MCF 10A (cell line): ENCODE data around the gene MYH10. TPM values are rescaled to one million over a fixed set of nuclear protein-coding genes. Genes with fewer than 3 reads are reported as not detected.

Source experiments
- BruUV-seq: library from RNA; stranded (reverse); fragments of 400-500 nt; replicated peaks from 2 replicates; lab custom pipeline; 2021; lab: Mats Ljungman, UMichigan
- CTCF ChIA-PET: fragments of 300-600 bp; sonication (Branson Sonifier 250); formaldehyde crosslinking; extraction: SDS; loops from one replicate; lab custom pipeline; 2021; ENCODE audit warnings: antibody characterized with exemption, inconsistent platforms; lab: Yijun Ruan, JAX
- POLR2A ChIA-PET: fragments of 300-600, 350-650 bp; sonication (Branson Sonifier 250); formaldehyde crosslinking; extraction: SDS; loops from one replicate; lab custom pipeline; 2020; ENCODE audit warnings: antibody characterized with exemption, inconsistent platforms; lab: Yijun Ruan, JAX
- DNase-seq: peaks from one replicate; pipeline ENCODE4 v3.0.0-alpha.2; 2018; ENCODE audit not compliant: unreplicated experiment
- H3K27ac Mint-ChIP-seq: one replicate; pipeline ENCODE4 v1.8.0; 2022; ENCODE audit warnings: mild to moderate bottlenecking, low read depth, mixed read lengths; ENCODE audit not compliant: unreplicated experiment
- H3K27me3 Mint-ChIP-seq: one replicate; pipeline ENCODE4 v1.8.0; 2022; ENCODE audit warnings: mixed read lengths; ENCODE audit not compliant: insufficient read depth, unreplicated experiment
- H3K36me3 Mint-ChIP-seq: one replicate; pipeline ENCODE4 v1.8.0; 2022; ENCODE audit warnings: mild to moderate bottlenecking, moderate library complexity, mixed read lengths; ENCODE audit not compliant: insufficient read depth, unreplicated experiment
- H3K4me1 Mint-ChIP-seq: one replicate; pipeline ENCODE4 v1.8.0; 2022; ENCODE audit warnings: mixed read lengths; ENCODE audit not compliant: insufficient read depth, unreplicated experiment
- H3K4me3 Mint-ChIP-seq: one replicate; pipeline ENCODE4 v1.8.0; 2022; ENCODE audit warnings: mild to moderate bottlenecking, moderate library complexity, mixed read lengths; ENCODE audit not compliant: unreplicated experiment
- H3K9me3 Mint-ChIP-seq: one replicate; pipeline ENCODE4 v1.8.0; 2022; ENCODE audit warnings: mixed read lengths; ENCODE audit not compliant: unreplicated experiment
- intact Hi-C: fragments of 100-400 bp; cut with micrococcal nuclease; formaldehyde crosslinking; loops from 2 replicates; pipeline ENCODE4 v1.14.1; 2022
- total RNA-seq: library from RNA; stranded (reverse); gene quantifications from 2 replicates; pipeline ENCODE4 v1.2.3, GENCODE V29; 2022
- TF ChIP-seq, protein P1 (sequence below): fragments of 200-600 bp; IDR thresholded peaks from one replicate; pipeline ENCODE4 v1.8.0; 2022; ENCODE audit warnings: antibody characterized with exemption, mild to moderate bottlenecking; ENCODE audit not compliant: unreplicated experiment

Gene MYH10
- total RNA-seq, 1 experiment from 2014 or later = 43.0 TPM

DNA sequence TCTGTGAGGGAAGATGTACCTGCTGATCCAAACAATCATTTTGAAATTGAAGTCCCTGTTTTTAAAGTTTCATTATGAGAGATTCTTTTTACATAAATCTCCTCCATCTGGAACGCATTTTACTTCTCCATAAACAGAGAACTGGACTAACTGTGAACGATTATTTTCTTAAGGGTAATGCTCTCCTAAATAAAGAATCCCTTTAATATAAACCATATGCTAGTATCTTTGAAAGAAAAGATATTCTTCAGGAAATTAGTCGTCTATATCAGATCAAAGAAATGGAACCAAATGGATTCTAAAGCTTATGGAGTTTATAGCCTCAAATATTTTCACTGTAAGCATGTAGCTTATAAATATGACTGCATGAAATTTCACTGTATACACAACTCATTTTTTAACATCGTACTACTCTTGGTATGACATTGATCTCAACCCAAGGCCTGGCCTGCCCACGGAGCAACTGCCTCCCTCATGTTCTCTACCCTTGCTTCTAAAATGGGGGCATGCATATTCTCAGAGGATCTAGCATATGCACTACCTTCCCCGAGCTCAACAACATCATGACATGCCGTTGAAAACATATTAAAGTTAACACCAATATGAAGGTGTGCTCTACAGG lies 66.4 kb downstream of the MYH10 start:
- peaks cover 41% of the 10 kb centered on the region for H3K36me3 Mint-ChIP-seq
- TF ChIP-seq, protein P1, sequence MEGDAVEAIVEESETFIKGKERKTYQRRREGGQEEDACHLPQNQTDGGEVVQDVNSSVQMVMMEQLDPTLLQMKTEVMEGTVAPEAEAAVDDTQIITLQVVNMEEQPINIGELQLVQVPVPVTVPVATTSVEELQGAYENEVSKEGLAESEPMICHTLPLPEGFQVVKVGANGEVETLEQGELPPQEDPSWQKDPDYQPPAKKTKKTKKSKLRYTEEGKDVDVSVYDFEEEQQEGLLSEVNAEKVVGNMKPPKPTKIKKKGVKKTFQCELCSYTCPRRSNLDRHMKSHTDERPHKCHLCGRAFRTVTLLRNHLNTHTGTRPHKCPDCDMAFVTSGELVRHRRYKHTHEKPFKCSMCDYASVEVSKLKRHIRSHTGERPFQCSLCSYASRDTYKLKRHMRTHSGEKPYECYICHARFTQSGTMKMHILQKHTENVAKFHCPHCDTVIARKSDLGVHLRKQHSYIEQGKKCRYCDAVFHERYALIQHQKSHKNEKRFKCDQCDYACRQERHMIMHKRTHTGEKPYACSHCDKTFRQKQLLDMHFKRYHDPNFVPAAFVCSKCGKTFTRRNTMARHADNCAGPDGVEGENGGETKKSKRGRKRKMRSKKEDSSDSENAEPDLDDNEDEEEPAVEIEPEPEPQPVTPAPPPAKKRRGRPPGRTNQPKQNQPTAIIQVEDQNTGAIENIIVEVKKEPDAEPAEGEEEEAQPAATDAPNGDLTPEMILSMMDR = no peak
- intact Hi-C loops = no loop called here
- DNase-seq = no peak
- no peaks in the 10 kb centered on the region for H3K27me3 Mint-ChIP-seq
- no peaks in the 10 kb centered on the region for H3K9me3 Mint-ChIP-seq
- no peaks in the 10 kb centered on the region for H3K4me1 Mint-ChIP-seq
- ChIA-PET CTCF (interaction anchor here (0.6 kb wide), 1 partner anchor 72 kb away, joined by 3 read pairs; no protein-coding TSS in a partner anchor), POLR2A (no interaction called here)
- no peak overlapping the region for H3K27ac Mint-ChIP-seq
- H3K4me3 Mint-ChIP-seq = no peak overlapping the region
- no TSS peak for BruUV-seq

DNA sequence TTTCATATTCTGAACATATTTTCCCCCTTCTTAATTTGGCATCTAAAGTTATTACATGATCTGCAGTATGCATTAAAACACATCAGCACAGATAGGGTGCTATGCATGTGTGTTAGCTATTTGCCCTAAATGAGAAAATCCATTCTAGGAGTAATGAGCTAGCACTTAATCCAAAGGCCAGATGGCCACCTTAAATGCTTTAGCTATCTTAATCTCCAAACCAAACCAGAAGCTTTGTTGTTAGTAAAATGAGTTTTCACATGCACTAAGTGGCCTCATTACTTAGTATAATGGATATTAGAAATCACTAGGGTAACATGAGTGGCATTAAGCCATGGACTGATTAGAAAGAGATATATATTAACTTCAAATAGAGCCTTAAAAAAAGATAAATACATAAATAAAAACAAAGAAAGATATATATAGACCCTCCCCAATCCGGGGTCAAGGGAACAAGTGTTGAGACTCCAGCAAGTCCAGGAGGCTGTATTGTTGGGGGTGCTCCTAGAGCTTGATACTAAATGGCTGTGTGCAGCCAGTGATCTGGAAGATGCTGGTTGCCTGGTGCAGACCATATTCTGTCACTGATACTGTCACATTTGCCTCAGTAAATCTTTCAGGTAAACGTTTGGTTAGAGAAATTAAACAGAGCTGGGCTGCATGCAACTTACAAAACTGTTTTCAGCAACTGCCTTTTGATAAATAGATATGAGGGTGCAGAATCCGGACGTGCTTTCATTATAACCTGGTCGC lies 67.3 kb downstream of the MYH10 start:
- H3K27ac Mint-ChIP-seq = no peak overlapping the region
- H3K4me3 Mint-ChIP-seq = no peak overlapping the region
- ChIA-PET CTCF (interaction anchor here (0.5 to 0.6 kb wide), 2 partner anchors 8 to 590 kb away, joined by 3 read pairs; no protein-coding TSS in a partner anchor), POLR2A (no interaction called here)
- H3K36me3 Mint-ChIP-seq = peaks cover 32% of the 10 kb centered on the region
- TF ChIP-seq, protein P1 = no peak
- H3K27me3 Mint-ChIP-seq = no peaks in the 10 kb centered on the region
- no peaks in the 10 kb centered on the region for H3K4me1 Mint-ChIP-seq
- intact Hi-C loops = no loop called here
- BruUV-seq = no TSS peak
- H3K9me3 Mint-ChIP-seq = no peaks in the 10 kb centered on the region
- no peak for DNase-seq

DNA sequence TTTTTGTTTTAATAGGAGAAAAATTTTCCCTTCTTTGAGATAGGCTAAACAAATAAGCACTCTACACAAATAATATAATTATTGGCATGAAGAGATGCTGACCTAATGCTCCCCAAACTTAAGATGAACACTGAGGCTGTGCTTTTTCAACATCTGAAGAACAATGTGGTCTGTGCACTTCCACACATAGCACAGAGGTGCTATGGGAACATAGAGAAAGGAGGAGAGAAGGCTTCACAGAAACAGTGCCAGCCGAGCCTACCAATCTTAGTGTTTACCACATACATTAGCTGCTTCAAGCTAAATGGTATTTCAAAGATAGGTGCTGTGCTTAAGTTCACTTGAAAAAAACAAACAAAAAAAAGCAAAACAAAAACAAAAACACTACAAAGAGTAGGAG lies 72.4 kb downstream of the MYH10 start:
- POLR2A ChIA-PET = interaction anchor here (0.6 to 1.9 kb wide), 4 partner anchors 18 to 73 kb away, joined by 3 to 6 read pairs (median 4); partner anchors contain the start of gene MYH10
- Mint-ChIP-seq H3K27me3 (no peaks in the 10 kb centered on the region), H3K4me1 (peaks cover 21% of the 10 kb centered on the region), H3K27ac (no peak overlapping the region), H3K36me3 (peaks cover 23% of the 10 kb centered on the region), H3K9me3 (no peaks in the 10 kb centered on the region), H3K4me3 (no peak overlapping the region)
- no peak for DNase-seq
- intact Hi-C loops = no loop called here
- CTCF ChIA-PET = interaction anchor here (1.2 kb wide), 1 partner anchor 188 kb away, joined by 6 read pairs; no protein-coding TSS in a partner anchor
- TF ChIP-seq, protein P1 = no peak
- no TSS peak for BruUV-seq

DNA sequence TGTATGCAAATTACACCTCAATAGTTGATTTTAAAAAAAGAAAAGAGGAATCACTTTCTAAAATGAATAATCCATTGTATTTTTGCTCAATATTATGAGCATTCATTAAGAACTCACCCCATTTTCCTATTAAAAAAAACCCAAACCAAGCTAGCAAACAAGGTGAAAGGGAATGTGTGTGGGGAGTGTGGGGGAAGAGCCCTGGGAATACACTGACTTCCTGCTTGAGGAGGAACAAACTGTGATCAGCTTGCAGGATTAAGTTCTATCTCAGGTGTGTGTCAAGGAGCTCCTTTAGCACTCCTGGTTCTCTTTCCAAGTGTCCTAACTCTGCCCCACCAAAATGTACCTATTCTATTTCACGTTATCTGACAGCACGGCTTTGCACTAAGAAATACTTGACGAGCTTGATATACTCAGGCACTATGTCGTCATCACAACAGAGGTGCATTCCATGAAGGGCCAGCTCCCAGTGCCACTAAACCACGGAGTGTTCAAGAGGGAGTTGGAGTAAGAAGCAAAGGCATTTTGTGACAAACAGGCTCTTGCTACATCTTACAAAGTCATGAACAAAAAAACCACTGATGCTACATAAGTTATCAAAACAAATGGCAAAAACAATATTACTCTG lies 73.2 kb downstream of the MYH10 start:
- Mint-ChIP-seq H3K4me3 (no peak overlapping the region), H3K27me3 (no peaks in the 10 kb centered on the region), H3K36me3 (peaks cover 27% of the 10 kb centered on the region), H3K4me1 (peaks cover 29% of the 10 kb centered on the region), H3K27ac (no peak overlapping the region), H3K9me3 (no peaks in the 10 kb centered on the region)
- TF ChIP-seq, protein P1 = no peak
- no TSS peak for BruUV-seq
- intact Hi-C loops = no loop called here
- ChIA-PET POLR2A (interaction anchor here (0.5 to 0.7 kb wide), 3 partner anchors 10 to 945 kb away, joined by 3 read pairs; partner anchors contain the start of gene MYH10), CTCF (interaction anchor here (0.6 to 1.2 kb wide), 3 partner anchors 189 to 479 kb away, joined by 3 to 6 read pairs (median 3); no protein-coding TSS in a partner anchor)
- DNase-seq = no peak
